ENCODE measurements around the gene GHRL. TPM values are rescaled to one million over a fixed set of nuclear protein-coding genes. Genes with fewer than 3 reads are reported as not detected.

The GHRL gene
- total RNA-seq, 6 experiments from 2014 or later = 0.32 to 0.43 TPM; not detected in 4

DNA sequence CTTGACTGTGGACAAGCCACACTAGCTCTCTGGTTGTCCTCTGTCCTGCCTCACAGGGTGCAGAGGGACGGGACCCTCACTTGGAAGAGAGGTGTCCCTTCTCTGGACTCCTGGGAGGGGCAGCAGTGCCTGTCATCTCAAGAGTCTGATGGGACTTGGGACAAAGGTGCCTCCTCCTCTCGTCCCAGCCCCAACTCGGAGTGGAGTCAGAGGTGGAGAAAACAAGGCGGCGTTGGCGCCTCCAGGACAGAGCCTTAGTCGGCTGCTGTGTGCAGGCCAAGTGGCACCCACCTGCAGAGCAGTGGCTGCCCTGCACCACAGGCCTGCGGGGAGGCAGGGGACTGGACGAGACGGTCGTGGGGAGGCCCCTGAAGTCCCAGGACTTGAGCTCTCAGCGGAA, 37.6 kb upstream of the GHRL start:
- intact Hi-C loops (cut with DNase I) = no loop called here
- DNase-seq (peak in 2 of 3 donors; percentile 16 to 41), ATAC-seq (no peak)

GRCh38 chr3:10329495-10330015, 36.8 kb upstream of the GHRL start:
- WGBS (ENCODE audit: insufficient coverage, low coverage, low lambda C conversion rate, missing lambda C conversion rate) = 74% methylated on average over 6 of the region's 14 CpGs
- Histone ChIP-seq H3K4me1 (no peaks in the 10 kb centered on the region), H3K4me3 (no peak overlapping the region), H3K27ac (no peak overlapping the region), H3K36me3 (peaks cover 0 to 16% (median 0%) of the 10 kb centered on the region in 4 donors), H3K27me3 (no peaks in the 10 kb centered on the region), H3K9me3 (no peaks in the 10 kb centered on the region)
- ATAC-seq (no peak), DNase-seq (peak in 1 of 3 donors; percentile 25)
- intact Hi-C loops (cut with DNase I) = no loop called here
- TF ChIP-seq, protein P1, sequence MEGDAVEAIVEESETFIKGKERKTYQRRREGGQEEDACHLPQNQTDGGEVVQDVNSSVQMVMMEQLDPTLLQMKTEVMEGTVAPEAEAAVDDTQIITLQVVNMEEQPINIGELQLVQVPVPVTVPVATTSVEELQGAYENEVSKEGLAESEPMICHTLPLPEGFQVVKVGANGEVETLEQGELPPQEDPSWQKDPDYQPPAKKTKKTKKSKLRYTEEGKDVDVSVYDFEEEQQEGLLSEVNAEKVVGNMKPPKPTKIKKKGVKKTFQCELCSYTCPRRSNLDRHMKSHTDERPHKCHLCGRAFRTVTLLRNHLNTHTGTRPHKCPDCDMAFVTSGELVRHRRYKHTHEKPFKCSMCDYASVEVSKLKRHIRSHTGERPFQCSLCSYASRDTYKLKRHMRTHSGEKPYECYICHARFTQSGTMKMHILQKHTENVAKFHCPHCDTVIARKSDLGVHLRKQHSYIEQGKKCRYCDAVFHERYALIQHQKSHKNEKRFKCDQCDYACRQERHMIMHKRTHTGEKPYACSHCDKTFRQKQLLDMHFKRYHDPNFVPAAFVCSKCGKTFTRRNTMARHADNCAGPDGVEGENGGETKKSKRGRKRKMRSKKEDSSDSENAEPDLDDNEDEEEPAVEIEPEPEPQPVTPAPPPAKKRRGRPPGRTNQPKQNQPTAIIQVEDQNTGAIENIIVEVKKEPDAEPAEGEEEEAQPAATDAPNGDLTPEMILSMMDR (IDR thresholded peaks at IDR 0.05) = no peak
- no peak for TF ChIP-seq POLR2A (IDR thresholded peaks at IDR 0.05)

More for the DNA sequence above, 37.6 kb upstream of the GHRL start:
- Histone ChIP-seq H3K27me3 (no peaks in the 10 kb centered on the region), H3K4me3 (no peak overlapping the region), H3K36me3 (peaks cover 0 to 20% (median 0%) of the 10 kb centered on the region in 4 donors), H3K27ac (no peak overlapping the region), H3K9me3 (no peaks in the 10 kb centered on the region), H3K4me1 (no peaks in the 10 kb centered on the region)
- no peak for TF ChIP-seq POLR2A (IDR thresholded peaks at IDR 0.05)
- TF ChIP-seq, protein P1 (IDR thresholded peaks at IDR 0.05) = no peak
- 70% methylated on average over 9 of the region's 12 CpGs for WGBS (ENCODE audit: insufficient coverage, low coverage, low lambda C conversion rate, missing lambda C conversion rate)

DNA sequence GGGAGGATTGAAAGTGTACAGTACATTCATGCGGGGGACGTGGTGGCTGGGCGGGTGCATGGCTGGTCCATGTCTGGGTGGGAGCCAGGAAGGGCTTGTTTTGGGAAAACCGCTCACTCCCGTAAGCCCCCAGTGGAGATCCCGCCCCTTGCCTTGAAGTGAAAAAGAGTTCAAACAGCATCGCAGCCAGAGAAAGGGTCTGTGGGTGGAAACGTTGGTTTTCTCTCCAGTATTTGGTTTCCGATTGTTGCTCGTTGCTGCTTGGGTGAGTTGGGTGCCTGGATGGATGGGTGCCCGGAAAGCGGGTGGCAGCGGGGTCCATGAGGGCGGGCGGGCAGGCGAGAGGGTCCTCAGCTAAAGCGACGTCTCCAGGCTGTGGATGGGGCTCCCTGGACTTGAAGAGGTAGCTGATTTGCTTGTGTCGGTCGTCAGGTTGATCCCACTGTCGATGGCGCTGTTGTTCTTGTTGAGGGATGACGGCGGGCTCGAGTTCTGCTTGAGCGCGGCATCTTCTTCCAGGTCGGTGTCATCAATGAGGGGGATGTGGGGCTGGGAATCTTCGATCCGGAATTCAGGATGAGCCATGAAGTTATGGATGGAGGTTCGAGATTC, 35.8 kb upstream of the GHRL start:
- no peak for ATAC-seq
- intact Hi-C loops (cut with DNase I) = no loop called here

DNA sequence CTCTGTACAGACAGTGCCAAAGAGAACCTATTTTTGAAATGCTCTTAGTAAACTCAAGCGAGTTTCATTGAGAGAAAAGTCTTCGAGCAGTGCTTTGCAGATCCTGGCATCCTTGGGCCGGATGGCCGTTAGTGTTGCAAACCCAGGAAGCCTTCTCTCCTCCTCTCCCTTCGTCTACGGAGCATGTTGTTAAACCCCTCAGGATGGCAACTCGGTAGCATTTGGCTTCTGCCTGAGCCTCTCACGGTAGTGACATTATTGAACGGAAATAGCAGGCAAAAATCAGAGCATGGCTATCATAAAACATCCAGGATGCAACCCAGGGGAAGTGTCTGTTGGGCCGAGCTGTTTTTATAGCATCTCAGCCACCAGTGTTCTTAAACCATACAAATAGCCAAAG, 34.8 kb upstream of the GHRL start:
- intact Hi-C loops (cut with DNase I) = no loop called here
- H3K4me1 ChIP-seq = no peaks in the 10 kb centered on the region
- H3K27me3 ChIP-seq = no peaks in the 10 kb centered on the region
- H3K27ac ChIP-seq = no peak overlapping the region
- no peak overlapping the region for H3K4me3 ChIP-seq
- H3K9me3 ChIP-seq = no peaks in the 10 kb centered on the region
- ATAC-seq (no peak), DNase-seq (no peak)
- 79% methylated on average over 10 of the region's 10 CpGs for WGBS (ENCODE audit: insufficient coverage, low coverage, low lambda C conversion rate, missing lambda C conversion rate)
- peaks cover 0 to 14% (median 0%) of the 10 kb centered on the region in 4 donors for H3K36me3 ChIP-seq
- no peak for TF ChIP-seq POLR2A (IDR thresholded peaks at IDR 0.05)
- TF ChIP-seq, protein P1 (IDR thresholded peaks at IDR 0.05) = no peak

More for the DNA sequence above, 35.8 kb upstream of the GHRL start:
- DNase-seq = peak in 1 of 3 donors; percentile 51
- peaks cover 0 to 16% (median 0%) of the 10 kb centered on the region in 4 donors for H3K36me3 ChIP-seq
- no peak for TF ChIP-seq POLR2A (IDR thresholded peaks at IDR 0.05)
- H3K4me1 ChIP-seq = no peaks in the 10 kb centered on the region
- H3K27me3 ChIP-seq = no peaks in the 10 kb centered on the region
- H3K9me3 ChIP-seq = no peaks in the 10 kb centered on the region
- H3K27ac ChIP-seq = no peak overlapping the region
- no peak overlapping the region for H3K4me3 ChIP-seq
- 74% methylated on average over 29 of the region's 31 CpGs for WGBS (ENCODE audit: insufficient coverage, low coverage, low lambda C conversion rate, missing lambda C conversion rate)

DNA sequence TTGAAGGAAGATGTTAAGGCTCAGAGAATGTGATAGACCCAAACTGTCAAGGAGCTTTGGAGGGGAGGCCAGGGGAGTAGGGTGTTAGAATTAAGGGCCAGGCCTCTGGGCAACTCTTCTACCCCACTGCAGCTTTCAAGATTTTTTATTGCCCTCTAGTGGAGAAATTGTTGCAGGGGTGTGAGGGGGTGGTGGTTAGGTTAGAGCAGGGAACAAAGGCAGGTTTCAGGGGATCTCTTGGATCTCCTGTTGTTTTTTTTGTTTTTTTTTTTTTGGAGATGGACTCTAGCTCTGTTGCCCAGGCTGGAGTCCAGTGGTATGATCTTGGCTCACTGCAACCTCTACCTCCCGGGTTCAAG, 29.6 kb upstream of the GHRL start:
- ATAC-seq = peak; percentile 32 to 44 (median 40)
- TF ChIP-seq, protein P1 (IDR thresholded peaks at IDR 0.05) = peak; percentile 41 to 60 (median 52)
- TF ChIP-seq POLR2A (IDR thresholded peaks at IDR 0.05) = no peak
- Histone ChIP-seq H3K27me3 (no peaks in the 10 kb centered on the region), H3K9me3 (no peaks in the 10 kb centered on the region), H3K4me3 (no peak overlapping the region), H3K36me3 (peaks cover 0 to 12% (median 6%) of the 10 kb centered on the region in 4 donors), H3K4me1 (peaks cover 0 to 28% (median 7%) of the 10 kb centered on the region in 4 donors), H3K27ac (no peak overlapping the region)
- intact Hi-C loops (cut with DNase I) = no loop called here
- no peak for DNase-seq
- 67% methylated on average over 1 of the region's 1 CpG for WGBS (ENCODE audit: insufficient coverage, low coverage, low lambda C conversion rate, missing lambda C conversion rate)
